ENCODE measurements around the gene ZBTB16. TPM values are rescaled to one million over a fixed set of nuclear protein-coding genes. Genes with fewer than 3 reads are reported as not detected.

Gene ZBTB16
- total RNA-seq, 2 experiments from 2014 or later: 11.0 to 11.8 TPM

DNA sequence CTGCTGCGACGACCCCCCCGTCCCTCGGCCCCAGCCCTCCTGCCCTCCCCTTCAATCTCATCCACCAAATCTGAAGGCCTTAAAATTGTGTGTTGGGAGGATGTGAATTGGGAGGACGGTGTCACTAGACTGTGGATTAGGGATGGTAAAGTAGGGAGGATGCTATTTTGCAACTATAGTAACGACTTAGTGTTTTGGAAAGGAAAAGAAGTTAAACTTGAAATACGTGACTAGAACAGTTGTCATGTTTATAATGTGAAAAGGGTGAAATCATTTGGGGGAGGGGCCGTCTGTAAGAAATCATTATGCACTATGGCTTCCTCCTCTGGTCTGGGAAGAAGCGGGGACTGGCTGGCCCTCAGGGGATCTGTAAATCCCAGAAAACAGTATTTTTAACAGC lies 193.3 kb downstream of the ZBTB16 start:
- Mint-ChIP-seq H3K27me3 (no peaks in the 10 kb centered on the region), H3K4me3 (no peak overlapping the region), H3K36me3 (ENCODE audit: low read depth) (no peaks in the 10 kb centered on the region), H3K4me1 (no peaks in the 10 kb centered on the region), H3K27ac (no peak overlapping the region), H3K9me3 (no peaks in the 10 kb centered on the region)
- ChIA-PET CTCF (interaction anchor here (1.0 to 7.7 kb wide), 3 partner anchors 7 to 356 kb away, joined by 3 to 37 read pairs (median 4); no protein-coding TSS in a partner anchor), POLR2A (no interaction called here)
- no peak for DNase-seq

- no peak overlapping the region for H3K27ac Mint-ChIP-seq
- no peak overlapping the region for H3K4me3 Mint-ChIP-seq
- ChIA-PET CTCF (interaction anchor here (0.8 to 1.4 kb wide), 3 partner anchors 13 to 357 kb away, joined by 3 to 4 read pairs (median 3); no protein-coding TSS in a partner anchor), POLR2A (no interaction called here)
- no peaks in the 10 kb centered on the region for H3K4me1 Mint-ChIP-seq
- DNase-seq: no peak
- no peaks in the 10 kb centered on the region for H3K27me3 Mint-ChIP-seq
- no peaks in the 10 kb centered on the region for H3K9me3 Mint-ChIP-seq
- H3K36me3 Mint-ChIP-seq (ENCODE audit: low read depth): no peaks in the 10 kb centered on the region
Measured at GRCh38 chr11:114253771-114254170, 194.3 kb downstream of the ZBTB16 start.

GRCh38 chr11:114254571-114255146 lies 195.1 kb downstream of the ZBTB16 start:
- POLR2A ChIA-PET: no interaction called here
- no peak for DNase-seq
- Mint-ChIP-seq H3K27me3 (no peaks in the 10 kb centered on the region), H3K4me3 (no peak overlapping the region), H3K27ac (no peak overlapping the region), H3K36me3 (ENCODE audit: low read depth) (no peaks in the 10 kb centered on the region), H3K4me1 (no peaks in the 10 kb centered on the region), H3K9me3 (no peaks in the 10 kb centered on the region)
- CTCF ChIA-PET: no interaction called here

DNA sequence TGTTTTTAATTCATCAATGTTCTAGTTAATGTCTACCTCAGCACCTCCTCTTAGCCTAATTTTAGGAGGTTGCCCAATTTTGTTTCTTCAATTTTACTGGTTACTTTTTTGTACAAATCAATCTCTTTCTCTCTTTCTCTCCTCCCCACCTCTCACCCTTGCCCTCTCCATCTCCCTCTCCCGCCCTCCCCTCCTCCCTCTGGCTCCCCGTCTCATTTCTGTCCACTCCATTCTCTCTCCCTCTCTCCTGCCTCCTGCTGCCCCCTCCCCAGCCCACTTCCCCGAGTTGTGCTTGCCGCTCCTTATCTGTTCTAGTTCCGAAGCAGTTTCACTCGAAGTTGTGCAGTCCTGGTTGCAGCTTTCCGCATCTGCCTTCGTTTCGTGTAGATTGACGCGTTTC lies 195.8 kb downstream of the ZBTB16 start:
- Mint-ChIP-seq H3K9me3 (no peaks in the 10 kb centered on the region), H3K36me3 (ENCODE audit: low read depth) (no peaks in the 10 kb centered on the region), H3K4me1 (no peaks in the 10 kb centered on the region), H3K27me3 (no peaks in the 10 kb centered on the region), H3K27ac (no peak overlapping the region), H3K4me3 (no peak overlapping the region)
- no peak for DNase-seq
- POLR2A ChIA-PET: no interaction called here
- CTCF ChIA-PET: interaction anchor here (1.5 to 12.3 kb wide), 2 partner anchors 216 to 261 kb away, joined by 3 to 217 read pairs; no protein-coding TSS in a partner anchor

- Mint-ChIP-seq H3K27ac (no peak overlapping the region), H3K36me3 (ENCODE audit: low read depth) (no peaks in the 10 kb centered on the region), H3K27me3 (no peaks in the 10 kb centered on the region), H3K4me3 (no peak overlapping the region), H3K9me3 (no peaks in the 10 kb centered on the region), H3K4me1 (no peaks in the 10 kb centered on the region)
- ChIA-PET POLR2A (no interaction called here), CTCF (interaction anchor here (1.5 to 12.3 kb wide), 3 partner anchors 217 to 360 kb away, joined by 3 to 217 read pairs (median 118); no protein-coding TSS in a partner anchor)
- DNase-seq: no peak
Measured at GRCh38 chr11:114256176-114256966, 196.9 kb downstream of the ZBTB16 start.

- POLR2A ChIA-PET: no interaction called here
- CTCF ChIA-PET: interaction anchor here (1.5 to 12.3 kb wide), 5 partner anchors 8 to 360 kb away, joined by 3 to 217 read pairs (median 118); no protein-coding TSS in a partner anchor
- Mint-ChIP-seq H3K36me3 (ENCODE audit: low read depth) (no peaks in the 10 kb centered on the region), H3K27ac (no peak overlapping the region), H3K9me3 (no peaks in the 10 kb centered on the region), H3K27me3 (no peaks in the 10 kb centered on the region), H3K4me3 (no peak overlapping the region), H3K4me1 (no peaks in the 10 kb centered on the region)
- no peak for DNase-seq
Measured at GRCh38 chr11:114256967-114257286, 197.4 kb downstream of the ZBTB16 start.

DNA sequence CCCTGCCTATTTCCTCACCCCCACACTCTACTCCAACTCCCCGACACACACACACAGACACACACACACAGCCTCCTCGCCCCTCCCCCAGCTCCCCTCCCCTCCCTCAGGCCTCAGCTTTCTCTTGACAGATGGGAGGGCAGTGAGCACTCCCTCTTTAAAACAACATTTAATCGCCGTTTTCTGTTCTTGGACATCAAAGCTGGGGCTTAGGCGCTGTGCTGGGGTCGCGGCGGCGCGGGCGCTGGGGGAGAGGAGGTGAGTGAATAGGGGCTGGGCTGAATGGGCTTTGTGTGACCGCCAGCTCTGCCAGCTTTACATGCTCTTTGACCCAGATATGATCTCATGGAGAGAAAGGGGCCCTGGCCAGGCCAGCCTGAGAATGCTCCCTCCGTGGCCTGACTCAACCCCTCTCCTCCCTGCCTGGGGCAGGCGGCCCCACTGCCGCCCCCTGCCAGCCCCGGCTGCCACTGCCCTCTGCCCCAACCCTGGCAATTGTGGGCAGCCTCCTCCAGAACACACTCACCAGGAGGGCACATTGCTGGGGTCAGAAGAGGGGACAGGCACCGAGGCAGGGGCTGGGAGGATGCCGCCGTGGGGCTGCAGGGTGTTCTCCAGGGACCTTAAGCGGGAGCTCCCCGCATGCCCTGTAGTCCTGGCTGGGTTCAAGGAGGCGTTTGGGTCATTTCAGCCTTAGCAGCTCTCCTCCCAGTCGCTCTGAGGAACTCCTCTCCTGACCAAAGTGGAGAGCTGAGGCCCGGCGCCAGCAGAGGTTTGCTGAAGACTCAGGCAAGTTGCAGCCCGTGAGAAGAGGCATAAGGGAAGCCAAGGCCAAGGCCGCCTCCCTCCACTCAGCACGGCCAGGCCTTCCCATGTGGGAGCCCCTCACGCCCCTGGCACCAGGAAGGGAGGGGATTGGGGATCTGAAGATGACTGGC lies 198.4 kb downstream of the ZBTB16 start:
- H3K27me3 Mint-ChIP-seq: no peaks in the 10 kb centered on the region
- H3K9me3 Mint-ChIP-seq: no peaks in the 10 kb centered on the region
- H3K4me1 Mint-ChIP-seq: no peaks in the 10 kb centered on the region
- H3K27ac Mint-ChIP-seq: no peak overlapping the region
- H3K4me3 Mint-ChIP-seq: no peak overlapping the region
- POLR2A ChIA-PET: no interaction called here
- CTCF ChIA-PET: interaction anchor here (5.7 to 12.3 kb wide), 4 partner anchors 9 to 361 kb away, joined by 37 to 217 read pairs (median 133); no protein-coding TSS in a partner anchor
- no peaks in the 10 kb centered on the region for H3K36me3 Mint-ChIP-seq (ENCODE audit: low read depth)
- DNase-seq: no peak

DNA sequence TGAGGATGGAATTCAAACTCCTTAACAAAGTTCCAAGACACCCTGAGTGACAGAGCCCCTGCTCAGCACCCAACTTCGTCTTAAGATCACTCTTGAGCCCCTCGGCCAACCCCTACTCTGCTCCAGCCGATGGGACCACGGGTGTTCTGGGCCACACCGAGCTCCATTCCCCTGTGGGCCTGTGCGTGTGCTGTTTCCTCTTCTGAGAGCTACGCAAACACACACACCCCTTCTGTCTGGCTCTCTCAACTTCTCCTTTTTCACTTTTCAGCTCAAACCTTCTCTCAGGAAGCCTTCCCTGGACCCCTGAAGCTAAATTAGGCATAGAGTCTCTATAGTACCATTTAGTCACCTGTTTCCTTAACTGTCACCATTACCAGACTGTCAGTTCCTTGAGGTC lies 199.2 kb downstream of the ZBTB16 start:
- Mint-ChIP-seq H3K4me1 (no peaks in the 10 kb centered on the region), H3K4me3 (no peak overlapping the region), H3K27me3 (no peaks in the 10 kb centered on the region), H3K27ac (no peak overlapping the region), H3K36me3 (ENCODE audit: low read depth) (no peaks in the 10 kb centered on the region), H3K9me3 (no peaks in the 10 kb centered on the region)
- ChIA-PET POLR2A (no interaction called here), CTCF (interaction anchor here (5.7 to 12.3 kb wide), 4 partner anchors 10 to 362 kb away, joined by 37 to 217 read pairs (median 133); no protein-coding TSS in a partner anchor)
- DNase-seq: no peak

DNA sequence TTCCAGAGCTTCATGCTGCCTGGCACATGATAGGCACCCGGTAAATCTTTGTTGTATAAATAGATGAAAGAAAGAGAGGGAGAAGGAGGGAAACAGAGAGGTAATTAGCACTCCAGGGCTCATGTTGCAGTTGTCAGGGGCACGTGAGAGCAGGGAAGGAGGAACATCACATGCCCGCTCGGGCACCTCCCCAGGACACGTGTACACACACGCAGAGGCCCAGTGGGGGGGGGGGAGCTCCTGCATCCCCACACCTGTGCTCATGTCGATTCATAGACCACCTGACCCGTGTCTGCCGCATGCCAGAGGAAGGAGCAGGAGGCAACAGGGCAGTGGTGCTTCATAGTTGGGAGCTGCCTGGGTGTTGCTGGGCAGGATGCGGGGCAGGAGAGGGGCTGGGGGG lies 199.6 kb downstream of the ZBTB16 start:
- POLR2A ChIA-PET: no interaction called here
- no peak overlapping the region for H3K4me3 Mint-ChIP-seq
- no peaks in the 10 kb centered on the region for H3K36me3 Mint-ChIP-seq (ENCODE audit: low read depth)
- no peaks in the 10 kb centered on the region for H3K27me3 Mint-ChIP-seq
- H3K9me3 Mint-ChIP-seq: no peaks in the 10 kb centered on the region
- no peaks in the 10 kb centered on the region for H3K4me1 Mint-ChIP-seq
- no peak overlapping the region for H3K27ac Mint-ChIP-seq
- no peak for DNase-seq
- CTCF ChIA-PET: interaction anchor here (1.5 to 12.3 kb wide), 10 partner anchors 10 to 362 kb away, joined by 3 to 217 read pairs (median 25); partner anchors contain the start of gene ZBTB16

- Mint-ChIP-seq H3K36me3 (ENCODE audit: low read depth) (no peaks in the 10 kb centered on the region), H3K4me1 (no peaks in the 10 kb centered on the region), H3K4me3 (no peak overlapping the region), H3K9me3 (no peaks in the 10 kb centered on the region), H3K27me3 (no peaks in the 10 kb centered on the region), H3K27ac (no peak overlapping the region)
- ChIA-PET CTCF (interaction anchor here (1.1 to 12.3 kb wide), 20 partner anchors 9 to 363 kb away, joined by 3 to 217 read pairs (median 12); partner anchors contain the start of gene ZBTB16), POLR2A (no interaction called here)
- no peak for DNase-seq
Measured at GRCh38 chr11:114259551-114259983, 200.1 kb downstream of the ZBTB16 start.

- no peaks in the 10 kb centered on the region for H3K9me3 Mint-ChIP-seq
- H3K4me3 Mint-ChIP-seq: no peak overlapping the region
- ChIA-PET POLR2A (interaction anchor here (1.0 to 2.2 kb wide), 4 partner anchors 12 to 195 kb away, joined by 3 to 7 read pairs (median 6); no protein-coding TSS in a partner anchor), CTCF (interaction anchor here (0.8 to 12.3 kb wide), 42 partner anchors 9 to 460 kb away, joined by 3 to 217 read pairs (median 6); partner anchors contain the start of gene ZBTB16)
- no peaks in the 10 kb centered on the region for H3K4me1 Mint-ChIP-seq
- H3K36me3 Mint-ChIP-seq (ENCODE audit: low read depth): no peaks in the 10 kb centered on the region
- DNase-seq: no peak
- H3K27ac Mint-ChIP-seq: no peak overlapping the region
- H3K27me3 Mint-ChIP-seq: no peaks in the 10 kb centered on the region
Measured at GRCh38 chr11:114260077-114260476, 200.6 kb downstream of the ZBTB16 start.

DNA sequence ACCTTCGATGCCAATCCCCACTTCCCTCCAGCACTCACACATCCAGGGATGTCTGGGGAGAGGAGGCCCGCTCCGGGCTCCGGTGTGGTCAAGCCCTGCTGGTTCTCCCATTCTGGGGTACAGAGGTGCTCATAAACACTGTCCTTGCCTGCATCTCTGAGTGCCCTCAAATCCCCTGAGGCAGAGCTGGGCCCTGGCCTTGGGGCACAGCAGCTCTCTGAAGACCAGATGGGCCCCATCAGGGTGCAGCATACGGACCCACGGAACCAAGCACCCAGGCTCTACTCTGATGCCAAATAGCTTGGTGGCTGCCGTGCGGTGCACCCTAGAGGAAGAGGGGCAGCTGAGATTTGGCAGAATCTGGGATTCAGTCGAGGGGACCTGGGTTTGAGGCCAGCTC lies 201.0 kb downstream of the ZBTB16 start:
- H3K27ac Mint-ChIP-seq: no peak overlapping the region
- no peak overlapping the region for H3K4me3 Mint-ChIP-seq
- ChIA-PET CTCF (interaction anchor here (0.8 to 12.3 kb wide), 58 partner anchors 8 to 461 kb away, joined by 3 to 217 read pairs (median 6); partner anchors contain the start of gene ZBTB16), POLR2A (interaction anchor here (1.0 to 2.2 kb wide), 6 partner anchors 12 to 195 kb away, joined by 3 to 7 read pairs (median 4); no protein-coding TSS in a partner anchor)
- no peaks in the 10 kb centered on the region for H3K9me3 Mint-ChIP-seq
- no peaks in the 10 kb centered on the region for H3K27me3 Mint-ChIP-seq
- DNase-seq: no peak
- no peaks in the 10 kb centered on the region for H3K4me1 Mint-ChIP-seq
- no peaks in the 10 kb centered on the region for H3K36me3 Mint-ChIP-seq (ENCODE audit: low read depth)
